Inflammatory macrophage (primary cell): Measurements from ENCODE around the gene ABLIM3.

ENCODE experiments used
- DNase-seq, 2 donors: peaks; one replicate each; pipeline ENCODE4 v3.0.0-alpha.2; 2020 to 2022
- total RNA-seq, 18 experiments: gene quantifications; one replicate each; lab custom pipeline; 2026; ENCODE audit warnings: mixed read lengths in 6 of 18, inconsistent platforms in 2 of 18; lab: John Stamatoyannopoulos, UW

The ABLIM3 gene
- total RNA-seq = 0.69 to 4.6 (median 1.4) reads per million in 18 experiments

DNA sequence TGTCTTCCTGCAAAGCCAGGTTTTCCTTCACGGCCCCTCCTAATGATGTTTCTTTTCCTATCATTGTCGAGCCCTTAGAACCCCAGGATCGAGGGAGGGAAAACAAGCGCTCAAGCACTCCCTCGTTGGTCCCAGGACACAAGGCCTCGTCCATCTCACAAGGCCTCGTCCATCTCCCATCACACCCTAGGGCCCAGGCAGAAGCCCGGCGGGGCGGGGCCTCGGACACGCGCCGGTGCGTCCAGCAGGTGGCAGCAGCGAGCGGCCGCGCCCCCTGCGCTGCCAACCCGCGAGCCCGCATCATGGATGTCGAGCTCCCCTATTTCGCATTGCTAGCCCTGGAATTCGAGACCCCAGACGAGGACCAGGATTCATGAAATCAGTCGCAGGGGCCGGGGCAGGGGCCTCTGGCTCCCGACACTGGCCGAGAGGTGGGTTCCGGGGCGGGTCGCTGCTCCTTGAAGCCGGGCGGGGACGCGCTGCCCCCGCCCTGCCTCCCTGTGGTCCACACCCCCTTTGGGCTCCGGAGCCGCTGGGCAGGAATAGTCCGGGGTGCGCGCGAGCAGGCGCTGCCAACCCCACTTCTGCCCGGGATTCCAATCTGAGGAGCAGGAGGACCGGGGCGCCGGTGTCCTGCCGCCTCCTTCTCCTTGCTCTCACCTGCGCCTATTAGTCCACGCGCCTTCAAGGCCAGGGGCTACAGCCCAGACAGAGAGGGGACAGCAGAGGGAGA is at the start of gene ABLIM3:
Gene ABLIM3, plus strand, starts transcription at position 270 of the 733 bp plus-strand sequence. CDS start 603 bp downstream, outside the sequence.
- peak; percentile 69 to 73 for DNase-seq

DNA sequence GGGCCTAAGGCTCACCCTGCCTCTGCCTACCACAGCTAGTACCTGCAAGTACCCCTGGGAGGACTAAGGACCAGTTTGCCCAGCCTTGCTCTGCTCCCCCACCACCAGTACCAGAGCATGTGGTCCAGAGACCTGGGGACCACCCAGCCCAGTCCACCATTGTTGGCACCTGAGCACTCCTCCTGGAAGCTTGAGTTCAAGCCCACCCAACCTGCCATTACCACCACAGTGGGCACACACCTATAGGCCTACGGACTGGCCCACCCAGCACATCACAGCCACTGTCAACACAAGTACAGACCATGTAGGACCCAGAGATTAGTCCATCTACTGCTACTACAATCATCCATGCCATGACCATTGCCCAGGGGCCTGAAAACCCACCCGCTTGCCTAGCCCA is 47.7 kb upstream of the ABLIM3 start:
- DNase-seq = no peak

DNA sequence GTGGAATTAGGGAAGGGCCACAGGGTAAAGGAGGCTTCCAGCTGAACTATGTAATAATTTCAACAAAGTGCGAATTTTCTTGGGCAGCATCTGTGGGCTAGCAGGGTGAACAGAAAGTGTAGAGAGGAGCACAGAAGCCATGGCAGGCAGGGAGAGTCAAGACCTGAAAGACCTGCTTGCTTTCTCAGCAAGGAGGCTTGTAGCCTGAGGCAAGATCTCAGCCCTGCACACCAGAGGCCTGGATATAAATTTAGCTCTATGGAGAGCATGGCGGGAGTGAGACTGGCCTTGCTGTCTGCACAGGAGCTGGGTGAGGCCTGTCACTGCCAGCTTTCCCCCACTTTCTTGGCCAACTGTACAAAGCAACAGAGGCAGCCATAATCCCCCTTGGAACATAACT is 46.3 kb upstream of the ABLIM3 start:
- no peak for DNase-seq

DNA sequence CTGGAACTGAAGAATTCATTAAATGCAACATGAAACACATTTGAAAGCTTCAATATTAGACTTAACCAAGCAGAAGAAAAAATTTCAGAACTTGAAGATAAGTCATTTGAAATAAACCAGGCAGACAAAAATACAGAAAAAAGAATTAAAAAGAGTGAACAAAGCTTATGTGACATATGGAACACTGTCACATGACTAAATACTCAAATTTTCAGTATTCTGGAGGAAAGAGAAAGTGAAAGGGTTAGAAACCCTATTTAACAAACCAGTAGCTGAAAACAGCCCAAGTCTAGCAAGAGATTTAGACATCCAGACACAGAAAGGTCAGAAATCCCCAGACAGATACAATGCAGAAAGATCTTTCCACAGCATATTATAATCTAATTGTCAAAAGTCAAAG is 41.4 kb upstream of the ABLIM3 start:
- no peak for DNase-seq

DNA sequence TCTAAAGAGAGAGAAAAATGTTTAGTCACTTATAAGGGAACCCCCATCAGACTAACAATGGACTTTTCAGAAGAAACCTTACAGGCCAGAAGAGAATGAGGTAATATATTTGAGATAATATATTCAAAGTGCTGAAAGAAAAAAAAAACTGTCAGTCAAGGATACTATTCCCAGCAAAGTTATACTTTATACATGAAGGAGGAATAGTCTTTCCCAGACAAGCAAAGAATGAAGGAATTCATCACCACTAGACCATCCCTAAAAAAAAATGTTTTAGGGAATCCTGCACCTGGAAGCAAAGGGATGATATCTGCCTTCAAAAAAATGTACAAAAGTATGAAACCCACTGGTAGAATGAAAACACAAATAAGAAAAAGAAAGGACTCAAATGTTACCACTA is 41.0 kb upstream of the ABLIM3 start:
- DNase-seq = no peak

DNA sequence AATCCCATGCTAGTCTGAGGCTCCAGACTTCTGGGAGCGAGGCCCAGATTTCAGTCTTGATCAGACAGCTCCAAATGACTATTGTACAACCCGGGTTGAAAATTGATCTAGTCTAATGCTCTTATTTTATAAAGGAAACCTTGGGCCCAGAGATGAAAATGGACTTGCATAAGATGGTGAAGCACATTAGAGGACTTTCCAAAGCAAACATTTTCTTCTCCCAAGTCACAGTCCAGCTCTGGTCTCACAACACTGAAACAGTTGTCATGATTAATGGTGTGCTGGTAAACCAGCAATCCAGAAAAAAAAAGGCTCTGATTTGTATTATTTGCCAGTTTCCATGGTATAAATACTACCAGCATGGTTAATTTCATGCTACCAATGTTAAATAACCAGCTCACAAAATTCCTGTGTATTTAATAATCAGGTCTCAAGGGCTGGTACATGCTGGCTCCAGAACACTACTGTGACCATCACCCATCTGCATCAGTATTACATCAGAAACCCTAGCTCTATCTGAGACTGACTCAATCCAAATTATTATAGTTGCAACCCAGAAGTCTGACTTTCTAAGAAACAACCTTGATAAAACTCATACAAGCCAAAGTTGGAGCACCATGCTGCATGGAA is 32.5 kb upstream of the ABLIM3 start:
- DNase-seq = no peak

DNA sequence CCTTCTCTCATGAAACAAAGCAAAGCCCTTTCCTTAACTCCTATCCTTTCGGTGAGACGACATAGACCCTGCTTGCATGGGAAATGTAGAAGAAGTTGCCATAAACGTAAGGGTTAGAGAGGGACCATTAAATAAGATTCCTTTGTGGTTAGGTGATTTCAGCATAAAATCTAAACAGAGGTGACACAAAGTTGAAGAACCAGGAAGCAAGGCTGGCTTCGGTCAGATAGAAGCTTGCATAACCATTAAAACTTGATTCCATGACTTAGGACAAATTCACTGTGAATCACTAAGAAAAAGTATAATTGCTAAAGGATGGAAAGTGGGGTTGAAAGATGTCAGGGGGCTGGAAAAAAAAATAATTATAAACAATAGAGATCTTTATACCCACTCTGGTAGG is 30.9 kb upstream of the ABLIM3 start:
- peak in 1 of 2 donors; percentile 15 for DNase-seq

DNA sequence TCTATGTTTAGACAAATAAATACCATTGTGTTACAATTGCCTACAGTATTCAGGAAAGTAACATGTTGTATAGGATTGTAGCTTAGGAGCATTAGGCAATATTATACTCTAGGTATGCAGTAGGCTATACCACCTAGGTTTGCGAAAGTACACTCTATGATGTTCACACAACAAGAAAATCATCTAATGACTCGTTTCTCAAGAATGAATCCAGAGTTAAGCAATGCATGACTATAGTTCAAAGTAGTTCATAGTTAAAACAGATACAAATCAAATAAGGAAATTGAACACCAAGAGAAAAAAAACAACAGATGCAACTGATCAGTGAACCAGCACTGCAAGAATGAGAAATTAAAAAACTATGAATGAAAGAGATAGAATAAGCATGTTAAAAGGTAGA is 27.6 kb upstream of the ABLIM3 start:
- DNase-seq = no peak

DNA sequence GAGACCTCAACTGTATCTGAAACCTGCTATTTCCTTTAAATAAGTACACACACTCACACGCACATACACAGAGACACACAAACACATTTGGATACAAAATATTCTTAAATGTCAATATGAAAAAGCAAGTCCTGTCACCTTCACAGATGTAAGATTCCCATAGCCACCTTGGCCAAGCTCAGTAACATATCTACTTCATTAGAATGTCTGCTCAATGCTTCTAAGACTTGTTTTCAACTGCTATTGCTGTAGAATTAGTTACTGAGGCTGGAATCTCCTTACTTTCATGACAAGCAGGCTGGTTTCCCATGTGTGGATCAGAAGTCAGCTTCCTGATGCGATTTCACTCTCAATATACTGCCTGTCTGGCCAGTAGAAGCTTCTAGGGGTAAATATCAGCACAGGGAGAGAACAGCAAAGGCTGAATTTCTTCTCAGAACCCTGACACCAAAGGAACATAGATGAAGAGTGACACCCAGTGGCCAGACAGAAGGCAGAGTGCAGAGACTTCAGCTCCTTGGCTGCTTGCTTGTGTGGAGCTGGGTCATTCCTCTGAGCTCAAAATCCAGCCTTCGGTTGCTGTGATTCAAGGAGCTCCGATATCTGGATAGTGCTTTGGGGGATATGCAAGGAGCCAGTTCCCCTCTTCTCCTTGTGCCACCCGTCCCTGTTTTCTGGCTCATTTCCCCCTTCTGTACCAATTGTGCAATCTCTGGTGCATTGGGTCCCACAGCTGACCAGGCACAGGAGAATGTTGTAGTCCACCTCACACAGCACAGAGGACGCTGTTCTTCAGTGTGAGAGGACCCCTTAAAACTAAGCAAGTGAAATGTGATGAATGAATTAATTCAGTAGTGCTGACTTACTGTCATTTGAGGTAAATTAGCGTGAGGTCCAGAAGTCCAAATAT is 26.6 kb upstream of the ABLIM3 start:
- DNase-seq = peak; percentile 55 to 71

DNA sequence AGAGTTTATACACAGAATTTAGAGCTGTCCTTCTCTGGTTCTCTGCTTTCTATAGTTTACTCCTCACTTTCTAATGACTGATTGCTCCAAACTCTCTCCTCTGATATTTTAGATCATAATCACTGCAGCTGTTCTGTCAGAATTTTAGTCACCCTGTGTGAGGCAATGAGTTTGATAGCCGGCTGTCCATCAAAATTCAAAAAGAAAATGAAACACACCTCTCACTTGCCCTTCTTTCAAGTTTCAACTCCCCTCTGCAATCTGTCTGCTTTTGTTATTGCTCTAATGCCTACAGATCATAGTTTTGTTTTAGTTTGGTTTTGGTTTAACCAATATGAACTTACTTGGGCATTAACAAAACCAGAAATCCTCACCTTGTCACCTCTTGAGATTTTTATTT is 23.3 kb upstream of the ABLIM3 start:
- no peak for DNase-seq

DNA sequence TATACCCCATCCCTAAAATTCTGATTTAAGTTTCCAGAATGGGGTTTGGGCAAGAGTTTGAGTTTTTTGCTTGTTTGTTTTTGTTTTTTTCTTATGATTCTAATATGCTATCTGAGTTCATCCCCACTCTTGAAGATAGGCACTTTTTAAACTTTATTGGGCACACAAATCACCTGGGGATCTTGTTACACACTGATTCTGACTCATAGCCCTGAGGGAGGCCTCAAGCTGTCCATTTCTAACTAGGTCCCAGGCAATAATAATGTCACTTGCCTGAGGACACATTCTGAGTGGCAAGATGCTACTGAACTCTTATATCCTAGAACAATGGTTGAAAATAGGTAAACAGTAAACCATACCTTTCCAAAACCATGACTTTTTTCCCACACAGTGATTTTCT is 22.8 kb upstream of the ABLIM3 start:
- no peak for DNase-seq

DNA sequence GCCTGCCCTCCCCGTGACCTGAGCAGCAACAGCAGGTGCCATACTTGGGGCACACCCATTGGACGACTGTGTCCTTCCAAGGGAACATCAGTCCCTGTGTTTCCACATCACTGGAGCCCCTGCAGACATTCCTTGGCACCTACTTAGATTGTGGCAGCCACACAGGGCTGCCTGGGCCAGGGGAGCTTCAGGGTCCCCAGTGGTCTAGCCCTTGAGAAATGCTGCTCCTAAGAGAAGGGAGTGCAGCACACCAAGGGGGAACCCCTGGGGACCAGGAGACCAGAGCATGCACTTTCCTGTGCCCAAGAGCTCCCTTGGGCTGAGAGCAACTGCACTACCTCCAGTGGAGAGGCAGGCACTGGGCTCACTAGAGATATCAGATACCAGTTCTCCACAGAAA is 20.1 kb upstream of the ABLIM3 start:
- DNase-seq = no peak

DNA sequence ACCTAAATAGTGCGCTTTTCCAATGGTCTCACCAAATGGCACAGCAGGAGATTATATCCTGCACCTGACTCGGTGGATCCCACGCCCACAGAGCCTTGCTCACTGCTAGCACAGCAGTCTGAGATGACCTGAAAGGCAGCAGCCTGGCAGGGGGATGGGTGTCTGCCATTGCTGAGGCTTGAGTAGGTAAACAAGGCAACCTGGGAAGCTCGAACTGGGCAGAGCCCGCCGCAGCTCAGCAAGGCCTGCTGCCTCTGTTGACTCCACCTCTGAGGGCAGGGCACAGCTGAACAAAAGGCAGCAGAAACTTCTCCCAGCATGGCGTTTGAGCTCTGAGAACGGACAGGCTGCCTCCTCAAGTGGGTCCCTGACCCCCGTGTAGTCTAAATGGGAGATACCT is 18.1 kb upstream of the ABLIM3 start:
- DNase-seq = no peak

DNA sequence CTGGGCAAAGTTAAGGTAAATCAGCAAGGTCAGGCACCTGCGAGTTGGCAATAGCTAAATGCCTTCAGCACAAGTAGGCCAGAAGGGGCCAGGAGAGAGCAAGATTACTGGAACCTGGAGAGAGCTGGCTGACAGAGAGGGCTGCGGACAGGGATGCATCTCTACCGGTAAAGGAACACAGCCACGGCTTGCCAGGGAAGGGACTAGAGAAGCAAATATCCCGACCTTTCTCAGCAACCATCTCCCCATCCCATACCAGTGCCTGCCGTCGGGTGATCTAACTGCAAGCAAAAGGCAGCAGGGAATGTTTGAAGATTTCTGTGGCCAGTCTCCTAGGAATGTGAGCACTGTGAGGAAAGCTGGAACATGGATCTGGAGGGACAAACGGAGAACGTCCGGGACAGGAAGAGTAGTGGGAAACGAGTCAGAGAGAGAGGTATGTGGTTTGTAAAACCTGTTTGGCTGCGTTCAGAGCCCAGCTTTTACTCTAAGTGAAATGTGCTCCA is 15.9 kb upstream of the ABLIM3 start:
- no peak for DNase-seq

DNA sequence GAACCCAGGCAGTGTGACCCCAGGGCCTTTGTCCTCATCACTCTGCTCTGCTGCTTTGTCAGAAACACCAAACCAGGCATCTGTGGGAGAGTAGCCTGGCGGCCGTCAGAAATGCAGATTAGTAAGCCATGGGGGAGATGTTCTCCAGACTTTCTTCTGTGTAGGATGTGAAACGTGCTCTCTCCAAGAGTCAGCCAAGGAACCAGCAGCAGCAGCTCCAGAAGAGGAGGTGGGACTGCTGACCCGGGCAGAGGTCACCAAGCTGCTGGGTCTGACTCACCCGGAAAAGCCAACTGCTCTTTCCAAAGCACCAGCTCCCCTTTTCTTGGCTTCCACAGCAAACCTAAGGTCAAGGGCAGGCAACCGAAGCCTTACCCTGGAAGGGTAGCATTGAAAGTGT is 14.4 kb upstream of the ABLIM3 start:
- peak in 1 of 2 donors; percentile 20 for DNase-seq

DNA sequence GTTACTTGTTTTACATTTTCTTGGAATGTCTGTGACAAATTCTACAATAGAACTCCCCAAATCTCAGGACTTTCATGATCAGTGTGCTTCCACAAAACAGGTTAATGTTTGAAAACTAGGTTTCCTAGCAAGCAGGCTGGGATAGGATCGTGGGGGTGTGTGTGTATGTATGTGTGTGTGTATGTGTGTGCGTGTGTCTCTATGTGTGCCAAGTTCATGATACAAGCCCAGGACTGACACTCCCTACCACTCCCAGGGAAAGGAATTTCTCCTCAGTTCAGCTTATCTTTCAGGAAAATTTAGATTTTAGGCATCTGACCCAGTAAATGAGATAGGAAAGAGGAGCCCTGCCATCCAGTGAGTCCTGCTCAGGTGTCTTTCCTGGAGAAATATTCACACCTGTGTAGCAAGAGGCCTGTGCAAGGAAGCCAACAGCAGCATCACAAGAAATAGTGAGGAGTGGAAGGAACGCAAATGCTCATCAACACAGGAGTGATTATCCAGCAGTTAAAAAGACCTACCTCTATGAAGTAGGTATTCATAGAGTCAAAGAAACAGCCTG is 13.8 kb upstream of the ABLIM3 start:
- DNase-seq = no peak

DNA sequence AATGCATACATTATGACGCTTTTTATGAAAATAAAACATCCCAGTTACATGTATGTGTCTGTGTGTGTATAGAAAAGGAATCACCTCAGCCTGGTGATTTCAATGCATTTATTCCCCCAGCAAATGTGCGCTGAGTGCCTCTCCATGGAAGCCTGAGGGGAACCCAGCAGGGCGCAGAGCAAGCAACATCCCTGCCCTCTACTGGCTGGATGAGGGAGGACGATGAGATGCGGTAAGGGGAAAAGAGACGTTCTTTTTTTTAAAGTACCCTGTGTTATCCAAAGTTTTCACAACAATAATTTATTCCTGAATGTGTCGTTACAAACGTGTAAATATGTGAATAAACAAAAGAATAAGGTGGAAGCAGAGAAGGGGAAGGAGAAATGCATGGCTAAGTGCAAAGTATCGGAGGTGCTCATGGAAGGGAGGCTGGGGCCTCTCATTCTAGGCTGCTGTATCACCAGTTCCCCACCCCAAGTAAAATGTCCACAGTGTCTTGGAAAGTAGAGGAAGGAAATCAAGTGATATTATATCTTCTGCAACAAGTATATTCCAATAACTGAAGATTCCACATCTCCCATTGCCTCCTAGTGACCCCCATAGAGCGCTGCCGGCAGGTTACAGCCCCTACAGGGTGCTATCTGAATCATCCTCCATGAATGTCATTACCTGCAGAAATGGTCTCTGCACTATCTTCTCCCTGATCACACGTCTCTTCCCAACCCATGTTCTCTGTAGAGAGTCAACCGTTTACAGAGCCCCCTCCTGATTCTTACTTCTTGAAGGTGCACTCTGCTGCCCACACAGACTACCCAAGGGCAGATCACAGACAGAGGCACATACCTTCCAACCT is 13.0 kb upstream of the ABLIM3 start:
- peak; percentile 21 to 34 for DNase-seq

DNA sequence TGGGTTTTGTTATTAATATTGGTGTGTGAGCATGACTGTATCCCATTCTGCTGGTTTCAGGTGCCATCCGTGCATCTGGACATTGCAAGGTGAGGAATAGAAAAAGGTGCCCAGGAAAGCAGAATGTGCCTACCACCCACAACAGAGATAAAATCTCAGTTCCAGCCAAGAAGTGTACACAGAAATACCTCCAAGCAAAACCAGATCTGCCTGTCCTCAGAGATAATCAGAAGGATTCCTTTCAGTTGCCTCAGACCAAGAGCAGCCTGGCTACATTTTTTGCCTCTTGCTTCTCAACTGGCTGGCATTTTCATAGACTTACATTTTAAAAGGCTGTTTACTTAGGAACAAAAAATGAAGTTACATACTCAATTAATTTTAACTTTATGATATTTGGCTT is 12.1 kb upstream of the ABLIM3 start:
- no peak for DNase-seq

DNA sequence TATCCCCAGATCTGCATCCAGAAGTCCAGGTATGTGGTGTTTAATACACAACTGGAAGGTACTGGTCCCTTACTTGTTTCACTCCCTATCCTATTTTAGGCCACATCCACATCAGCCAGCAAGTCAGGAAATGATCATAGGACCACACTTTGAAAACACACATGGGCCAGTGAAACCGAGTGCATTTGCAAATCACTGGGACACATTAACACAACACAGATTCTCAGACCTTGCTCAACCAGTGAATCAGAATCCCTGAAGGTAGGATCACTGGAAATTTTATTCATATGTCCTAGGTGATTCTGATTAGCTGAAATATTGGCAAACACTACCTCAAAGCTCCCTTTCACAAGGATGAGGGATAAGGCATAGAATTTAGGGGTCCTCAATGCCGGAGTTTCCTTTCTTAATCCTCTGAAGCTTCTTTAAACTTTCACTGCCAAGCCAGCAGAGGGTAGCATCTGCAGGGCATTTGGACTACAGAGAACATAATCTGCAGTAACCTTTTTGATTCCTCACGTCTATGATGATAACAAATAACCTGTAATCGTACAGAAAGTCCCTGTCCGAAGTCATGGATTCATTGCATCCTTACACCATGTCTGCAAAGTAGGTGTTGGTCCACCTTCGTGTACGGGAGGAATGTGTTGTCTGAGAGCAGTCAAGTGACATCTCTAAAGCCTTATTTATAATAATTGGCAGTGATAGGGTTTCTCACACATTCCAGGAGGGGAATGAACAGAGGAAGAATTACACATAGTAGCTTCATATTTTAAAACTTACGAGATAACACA is 11.0 kb upstream of the ABLIM3 start:
- no peak for DNase-seq

DNA sequence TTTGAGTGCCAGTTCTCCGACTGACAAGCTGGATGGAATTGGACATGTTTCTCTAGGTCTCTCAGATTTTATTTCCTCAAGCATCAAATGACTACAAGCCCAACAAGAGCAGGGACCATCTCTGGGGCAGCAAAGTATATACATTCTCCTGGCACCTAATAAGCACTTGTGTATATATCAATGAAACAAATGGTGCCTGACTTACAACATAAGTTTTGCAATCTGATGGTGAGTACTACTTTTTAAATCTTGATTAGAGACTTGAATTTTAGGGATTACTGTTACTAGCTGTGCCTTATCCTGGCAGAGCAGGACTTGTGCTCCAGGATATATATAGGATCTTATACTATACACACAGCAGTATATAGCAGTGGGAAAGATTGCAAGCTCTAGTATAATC is 8.8 kb upstream of the ABLIM3 start:
- DNase-seq = no peak
